ENCODE data around the gene BRINP2.

The BRINP2 gene

DNA sequence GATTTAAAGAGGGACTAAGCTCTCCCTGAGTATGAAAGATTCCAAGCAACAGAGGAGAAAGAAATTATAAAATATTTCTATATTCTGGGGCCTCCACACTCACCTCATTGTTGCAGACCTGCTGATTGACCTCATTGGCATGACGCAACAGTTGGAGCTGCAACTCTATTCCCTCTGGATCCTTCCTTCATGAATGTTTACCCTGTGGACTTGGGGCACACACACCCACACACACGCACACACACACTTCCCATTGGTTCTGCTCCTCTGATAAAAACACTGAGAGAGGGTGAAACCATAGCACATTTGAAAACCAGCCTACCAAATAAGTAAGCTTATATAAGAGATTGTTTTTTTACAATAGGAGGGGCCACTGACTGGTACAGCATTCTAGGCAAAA, 159.1 kb downstream of the BRINP2 start:
- no peak for DNase-seq

Data from NCI-H446 (cell line).